ENCODE results near the gene EFTUD2. TPM values are rescaled to one million over a fixed set of nuclear protein-coding genes. Genes with fewer than 3 reads are reported as not detected.

EFTUD2 gene
- total and polyA plus RNA-seq, 4 donors = 19.8 to 84.3 (median 33.3) TPM

DNA sequence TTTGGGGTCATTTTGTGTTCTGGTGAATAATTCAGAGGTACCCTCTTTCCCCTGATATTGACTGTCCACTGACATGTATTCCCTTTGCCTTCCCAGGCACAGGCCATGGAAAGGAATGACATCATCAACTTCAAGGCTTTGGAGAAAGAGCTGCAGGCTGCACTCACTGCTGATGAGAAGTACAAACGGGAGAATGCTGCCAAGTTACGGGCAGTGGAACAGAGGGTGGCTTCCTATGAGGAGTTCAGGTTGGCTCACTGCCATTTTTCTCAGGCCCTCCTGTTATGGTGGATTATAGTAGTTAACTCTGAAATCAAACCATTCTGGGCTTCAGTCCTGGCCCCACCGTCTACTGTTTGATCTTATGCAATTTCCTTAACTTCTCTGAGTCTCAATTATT is 1.6 kb upstream of the EFTUD2 start (continued):
- TF ChIP-seq, protein P1, sequence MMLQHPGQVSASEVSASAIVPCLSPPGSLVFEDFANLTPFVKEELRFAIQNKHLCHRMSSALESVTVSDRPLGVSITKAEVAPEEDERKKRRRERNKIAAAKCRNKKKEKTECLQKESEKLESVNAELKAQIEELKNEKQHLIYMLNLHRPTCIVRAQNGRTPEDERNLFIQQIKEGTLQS (IDR thresholded peaks at IDR 0.05) = no peak

DNA sequence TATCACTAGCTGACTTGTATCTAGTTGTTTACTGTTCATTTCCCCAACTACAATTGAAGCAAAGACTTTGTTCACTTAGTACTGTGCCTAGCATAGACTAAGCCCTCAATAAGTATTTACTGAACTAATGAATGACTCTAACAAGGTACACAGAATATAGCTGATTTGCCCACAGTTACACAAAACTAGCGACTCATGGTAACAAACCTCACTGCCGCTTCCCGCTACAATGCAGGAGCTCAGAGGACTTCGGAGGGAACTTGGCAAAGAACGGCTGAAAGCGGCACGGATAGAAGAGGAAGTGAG is 524 bp downstream of the EFTUD2 start:
- Histone ChIP-seq H3K9ac (ENCODE audit: low read depth in 1 of 2, low read length in 2 of 2) (peak overlapping the region; percentile 39 to 93), H3K27me3 (ENCODE audit: control insufficient read depth in 4 of 4, insufficient read depth in 4 of 4, low read length in 3 of 4) (no peaks in the 10 kb centered on the region), H3K36me3 (ENCODE audit: control insufficient read depth in 4 of 4, insufficient read depth in 3 of 4, low read depth in 1 of 4, low read length in 3 of 4) (peaks cover 0 to 9% (median 6%) of the 10 kb centered on the region in 4 donors), H3K27ac (ENCODE audit: low read depth in 1 of 2, low read length in 2 of 2) (peak overlapping the region; percentile 98 to 99), H3K9me3 (ENCODE audit: control insufficient read depth in 4 of 4, low read length in 3 of 4) (no peaks in the 10 kb centered on the region), H3K4me3 (ENCODE audit: low read depth in 1 of 3, low read length in 3 of 3) (peak overlapping the region; percentile 73 to 100 (median 80)), H3K4me1 (ENCODE audit: control insufficient read depth in 4 of 4, insufficient read depth in 4 of 4, low read length in 3 of 4) (peaks cover 3 to 20% (median 19%) of the 10 kb centered on the region in 4 donors)
- TF ChIP-seq TAF1 (conservative IDR thresholded peaks at IDR 0.05) = no peak
- TF ChIP-seq, protein P2, sequence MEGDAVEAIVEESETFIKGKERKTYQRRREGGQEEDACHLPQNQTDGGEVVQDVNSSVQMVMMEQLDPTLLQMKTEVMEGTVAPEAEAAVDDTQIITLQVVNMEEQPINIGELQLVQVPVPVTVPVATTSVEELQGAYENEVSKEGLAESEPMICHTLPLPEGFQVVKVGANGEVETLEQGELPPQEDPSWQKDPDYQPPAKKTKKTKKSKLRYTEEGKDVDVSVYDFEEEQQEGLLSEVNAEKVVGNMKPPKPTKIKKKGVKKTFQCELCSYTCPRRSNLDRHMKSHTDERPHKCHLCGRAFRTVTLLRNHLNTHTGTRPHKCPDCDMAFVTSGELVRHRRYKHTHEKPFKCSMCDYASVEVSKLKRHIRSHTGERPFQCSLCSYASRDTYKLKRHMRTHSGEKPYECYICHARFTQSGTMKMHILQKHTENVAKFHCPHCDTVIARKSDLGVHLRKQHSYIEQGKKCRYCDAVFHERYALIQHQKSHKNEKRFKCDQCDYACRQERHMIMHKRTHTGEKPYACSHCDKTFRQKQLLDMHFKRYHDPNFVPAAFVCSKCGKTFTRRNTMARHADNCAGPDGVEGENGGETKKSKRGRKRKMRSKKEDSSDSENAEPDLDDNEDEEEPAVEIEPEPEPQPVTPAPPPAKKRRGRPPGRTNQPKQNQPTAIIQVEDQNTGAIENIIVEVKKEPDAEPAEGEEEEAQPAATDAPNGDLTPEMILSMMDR (IDR thresholded peaks at IDR 0.05; ENCODE audit: low read depth, low read length, missing input control) = no peak
- no peak for TF ChIP-seq YY1 (IDR thresholded peaks at IDR 0.05)
- no peak for TF ChIP-seq FOXA2 (IDR thresholded peaks at IDR 0.05)
- TF ChIP-seq, protein P3, sequence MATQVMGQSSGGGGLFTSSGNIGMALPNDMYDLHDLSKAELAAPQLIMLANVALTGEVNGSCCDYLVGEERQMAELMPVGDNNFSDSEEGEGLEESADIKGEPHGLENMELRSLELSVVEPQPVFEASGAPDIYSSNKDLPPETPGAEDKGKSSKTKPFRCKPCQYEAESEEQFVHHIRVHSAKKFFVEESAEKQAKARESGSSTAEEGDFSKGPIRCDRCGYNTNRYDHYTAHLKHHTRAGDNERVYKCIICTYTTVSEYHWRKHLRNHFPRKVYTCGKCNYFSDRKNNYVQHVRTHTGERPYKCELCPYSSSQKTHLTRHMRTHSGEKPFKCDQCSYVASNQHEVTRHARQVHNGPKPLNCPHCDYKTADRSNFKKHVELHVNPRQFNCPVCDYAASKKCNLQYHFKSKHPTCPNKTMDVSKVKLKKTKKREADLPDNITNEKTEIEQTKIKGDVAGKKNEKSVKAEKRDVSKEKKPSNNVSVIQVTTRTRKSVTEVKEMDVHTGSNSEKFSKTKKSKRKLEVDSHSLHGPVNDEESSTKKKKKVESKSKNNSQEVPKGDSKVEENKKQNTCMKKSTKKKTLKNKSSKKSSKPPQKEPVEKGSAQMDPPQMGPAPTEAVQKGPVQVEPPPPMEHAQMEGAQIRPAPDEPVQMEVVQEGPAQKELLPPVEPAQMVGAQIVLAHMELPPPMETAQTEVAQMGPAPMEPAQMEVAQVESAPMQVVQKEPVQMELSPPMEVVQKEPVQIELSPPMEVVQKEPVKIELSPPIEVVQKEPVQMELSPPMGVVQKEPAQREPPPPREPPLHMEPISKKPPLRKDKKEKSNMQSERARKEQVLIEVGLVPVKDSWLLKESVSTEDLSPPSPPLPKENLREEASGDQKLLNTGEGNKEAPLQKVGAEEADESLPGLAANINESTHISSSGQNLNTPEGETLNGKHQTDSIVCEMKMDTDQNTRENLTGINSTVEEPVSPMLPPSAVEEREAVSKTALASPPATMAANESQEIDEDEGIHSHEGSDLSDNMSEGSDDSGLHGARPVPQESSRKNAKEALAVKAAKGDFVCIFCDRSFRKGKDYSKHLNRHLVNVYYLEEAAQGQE (IDR thresholded peaks at IDR 0.05) = no peak
- no peak for TF ChIP-seq JUND (IDR thresholded peaks at IDR 0.05)
- TF ChIP-seq, protein P1 (IDR thresholded peaks at IDR 0.05) = no peak
- TF ChIP-seq, protein P4, sequence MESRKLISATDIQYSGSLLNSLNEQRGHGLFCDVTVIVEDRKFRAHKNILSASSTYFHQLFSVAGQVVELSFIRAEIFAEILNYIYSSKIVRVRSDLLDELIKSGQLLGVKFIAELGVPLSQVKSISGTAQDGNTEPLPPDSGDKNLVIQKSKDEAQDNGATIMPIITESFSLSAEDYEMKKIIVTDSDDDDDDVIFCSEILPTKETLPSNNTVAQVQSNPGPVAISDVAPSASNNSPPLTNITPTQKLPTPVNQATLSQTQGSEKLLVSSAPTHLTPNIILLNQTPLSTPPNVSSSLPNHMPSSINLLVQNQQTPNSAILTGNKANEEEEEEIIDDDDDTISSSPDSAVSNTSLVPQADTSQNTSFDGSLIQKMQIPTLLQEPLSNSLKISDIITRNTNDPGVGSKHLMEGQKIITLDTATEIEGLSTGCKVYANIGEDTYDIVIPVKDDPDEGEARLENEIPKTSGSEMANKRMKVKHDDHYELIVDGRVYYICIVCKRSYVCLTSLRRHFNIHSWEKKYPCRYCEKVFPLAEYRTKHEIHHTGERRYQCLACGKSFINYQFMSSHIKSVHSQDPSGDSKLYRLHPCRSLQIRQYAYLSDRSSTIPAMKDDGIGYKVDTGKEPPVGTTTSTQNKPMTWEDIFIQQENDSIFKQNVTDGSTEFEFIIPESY (IDR thresholded peaks at IDR 0.05) = no peak
- 0% methylated on average over 7 of the region's 7 CpGs for WGBS
- DNase-seq (ENCODE audit: low spot score) = no peak

DNA sequence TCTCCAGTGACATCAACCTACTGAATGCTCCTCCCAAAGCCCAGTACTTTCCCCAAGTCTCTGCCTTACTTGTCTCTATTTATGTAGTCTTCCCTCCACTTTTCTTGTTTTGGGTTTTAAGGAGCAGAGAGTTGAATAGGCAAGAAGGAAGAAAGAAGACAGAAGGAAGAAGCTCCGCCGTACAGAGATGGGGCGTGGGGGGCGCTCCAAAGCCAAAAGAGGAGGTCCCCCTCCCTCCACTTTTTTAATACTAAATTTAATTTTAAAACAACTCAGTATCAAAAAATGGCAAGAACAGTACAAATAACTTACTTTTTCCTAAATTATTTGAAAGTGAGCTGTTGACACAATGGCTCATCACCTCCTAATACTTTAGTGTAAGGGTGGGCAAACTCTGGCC is 4.6 kb downstream of the EFTUD2 start:
- H3K27ac ChIP-seq (ENCODE audit: low read depth in 1 of 2, low read length in 2 of 2) = no peak overlapping the region
- TF ChIP-seq TAF1 (conservative IDR thresholded peaks at IDR 0.05) = no peak
- no peak for TF ChIP-seq GABPA (IDR thresholded peaks at IDR 0.05 in 1 of 2, conservative IDR thresholded peaks at IDR 0.05 in 1 of 2)
- TF ChIP-seq, protein P4 (IDR thresholded peaks at IDR 0.05) = no peak
- no peak for TF ChIP-seq RXRA (IDR thresholded peaks at IDR 0.05)
- no peak for TF ChIP-seq HNF4A (conservative IDR thresholded peaks at IDR 0.05)
- no peak for TF ChIP-seq NR2F2 (IDR thresholded peaks at IDR 0.05)
- no peak for TF ChIP-seq YY1 (IDR thresholded peaks at IDR 0.05)
- no peak for TF ChIP-seq HNF4G (IDR thresholded peaks at IDR 0.05)
- WGBS = 96% methylated on average over 4 of the region's 4 CpGs
- no peaks in the 10 kb centered on the region for H3K27me3 ChIP-seq (ENCODE audit: control insufficient read depth in 4 of 4, insufficient read depth in 4 of 4, low read length in 3 of 4)
- H3K4me3 ChIP-seq (ENCODE audit: low read depth in 1 of 3, low read length in 3 of 3) = no peak overlapping the region
- H3K36me3 ChIP-seq (ENCODE audit: control insufficient read depth in 4 of 4, insufficient read depth in 3 of 4, low read depth in 1 of 4, low read length in 3 of 4) = peaks cover 0 to 21% (median 14%) of the 10 kb centered on the region in 4 donors
- DNase-seq (ENCODE audit: low spot score) = no peak
- no peaks in the 10 kb centered on the region for H3K9me3 ChIP-seq (ENCODE audit: control insufficient read depth in 4 of 4, low read length in 3 of 4)
- peaks cover 2 to 13% (median 12%) of the 10 kb centered on the region in 4 donors for H3K4me1 ChIP-seq (ENCODE audit: control insufficient read depth in 4 of 4, insufficient read depth in 4 of 4, low read length in 3 of 4)
- no peak overlapping the region for H3K9ac ChIP-seq (ENCODE audit: low read depth in 1 of 2, low read length in 2 of 2)

Data from liver (tissue), 9 donors.